ENCODE data around the gene COL28A1.

- no peak for TF ChIP-seq CTCF (IDR thresholded peaks at IDR 0.05)
- no peak for TF ChIP-seq POLR2AphosphoS5 (IDR thresholded peaks at IDR 0.05)
- TF ChIP-seq EP300 (IDR thresholded peaks at IDR 0.05; ENCODE audit: low read depth): no peak
- TF ChIP-seq POLR2A (IDR thresholded peaks at IDR 0.05): no peak
Observed at GRCh38 chr7:7315851-7316250, 219.8 kb downstream of the COL28A1 start.
